NCI-H524 treated with DMSO at 0.1 percent for 48 hours (cell line): Measurements from ENCODE around the gene ZNRF3.
A peak's percentile ranks its signal among the peaks of the same experiment; 100 is the strongest.
"Not testable (repeated sequence)": the region's sequence is repeated elsewhere in the genome, so short reads cannot be mapped to it uniquely, and the experiment has no call there.

Experiments
- DNase-seq: peaks from one replicate; lab custom pipeline; 2025; lab: John Stamatoyannopoulos, UW

Gene ZNRF3

DNA sequence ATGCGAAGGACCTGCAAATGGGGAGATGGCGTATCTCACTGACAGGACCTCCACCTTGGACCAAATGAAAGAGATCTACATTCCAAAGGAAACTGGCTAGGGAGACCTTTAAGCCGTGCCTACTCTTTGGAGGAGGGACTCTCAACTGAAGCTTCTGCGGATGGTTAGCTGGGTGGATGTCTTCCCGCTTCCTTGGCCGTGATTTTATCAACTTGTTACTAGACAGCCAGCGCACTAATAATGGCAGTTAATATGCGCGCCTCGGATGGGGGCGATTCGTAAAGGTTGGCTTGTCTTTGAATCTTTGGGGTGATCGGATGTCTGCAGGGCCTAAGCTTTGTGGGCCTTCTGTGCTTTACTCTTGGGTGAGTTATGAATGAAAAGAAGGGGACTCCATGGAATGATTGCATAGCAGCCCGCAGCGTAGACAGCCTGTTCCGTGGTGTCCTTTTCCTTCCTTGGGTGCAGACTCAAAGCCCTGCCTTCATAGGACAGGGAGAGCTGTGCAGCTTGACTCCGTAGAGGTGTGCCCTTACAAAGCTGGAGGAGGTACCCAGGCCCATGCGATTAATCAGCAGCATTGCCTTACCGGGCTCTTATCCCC lies 1.5 kb downstream of the ZNRF3 start:
- no peak for DNase-seq

DNA sequence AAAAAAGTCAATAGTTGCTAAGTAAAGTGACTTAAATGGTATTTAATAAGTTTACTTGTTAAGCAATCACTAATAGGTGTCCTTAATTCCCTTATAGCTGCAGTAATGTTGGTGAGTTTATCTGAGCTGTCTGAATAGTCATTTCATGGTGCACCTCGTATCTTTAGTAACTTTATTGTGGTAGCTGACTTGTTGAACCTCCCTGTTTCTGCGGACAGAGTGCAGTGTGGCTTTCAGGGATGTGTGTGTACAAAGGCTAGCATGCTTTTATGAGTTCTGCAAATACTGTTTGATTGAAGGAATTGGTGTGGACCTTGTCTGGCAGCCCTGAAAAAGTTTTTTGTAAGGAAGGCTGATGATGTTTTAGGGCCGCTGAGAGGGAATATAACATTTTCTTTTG lies 2.6 kb downstream of the ZNRF3 start:
- no peak for DNase-seq

DNA sequence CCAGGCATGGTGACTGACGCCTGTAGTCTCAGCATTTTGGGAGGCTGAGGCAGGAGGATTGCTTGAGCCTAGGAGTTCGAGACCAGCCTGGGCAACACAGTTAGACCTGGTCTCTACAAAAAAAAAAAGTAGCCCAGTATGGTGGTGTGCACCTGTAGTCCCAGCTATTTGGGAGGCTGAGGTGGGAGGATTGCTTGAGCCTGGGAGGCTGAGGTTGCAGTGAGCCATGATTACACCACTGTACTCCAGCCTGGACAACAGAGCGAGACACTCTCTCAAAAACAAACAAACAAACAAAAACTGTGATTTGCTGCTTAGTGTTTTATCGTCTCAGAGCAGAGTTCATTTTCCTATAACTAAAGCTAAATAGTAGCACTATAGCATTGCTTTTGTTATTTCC lies 3.3 kb downstream of the ZNRF3 start:
- not testable (repeated sequence) for DNase-seq

DNA sequence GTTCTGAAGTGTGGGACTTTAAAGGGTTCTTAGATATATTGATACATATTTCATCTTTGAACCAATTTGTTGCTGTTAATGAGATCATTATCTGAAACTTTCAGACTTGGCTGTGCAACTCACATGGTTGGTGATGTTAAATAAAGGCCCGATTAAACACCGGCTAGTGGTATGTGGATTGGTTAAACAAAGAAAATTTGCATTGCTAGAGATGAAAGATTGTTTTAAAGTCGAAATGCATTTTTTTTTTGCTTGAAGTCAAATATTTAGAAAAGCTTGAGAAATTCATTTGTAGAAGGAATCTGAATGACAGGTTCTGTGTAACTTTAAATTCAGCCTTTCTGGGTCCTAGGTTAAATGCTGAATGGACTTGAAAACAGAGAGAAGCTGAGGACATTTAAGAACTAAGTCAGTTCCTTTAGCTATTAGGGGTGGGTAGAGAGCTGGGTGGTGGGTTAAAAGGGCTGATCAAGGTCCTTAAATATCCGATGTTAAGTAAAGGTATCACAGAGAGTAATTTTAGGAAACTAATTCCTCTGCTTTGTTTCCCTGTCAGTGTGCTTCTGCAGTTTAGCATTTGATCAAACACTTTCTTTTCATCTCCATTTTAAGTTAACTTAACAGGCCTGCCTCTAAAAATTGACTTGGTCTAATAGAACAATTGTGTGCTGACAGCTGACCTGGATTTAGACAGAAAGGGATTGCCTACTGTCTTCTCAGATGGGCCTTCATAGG lies 4.5 kb downstream of the ZNRF3 start:
- DNase-seq, result no peak

DNA sequence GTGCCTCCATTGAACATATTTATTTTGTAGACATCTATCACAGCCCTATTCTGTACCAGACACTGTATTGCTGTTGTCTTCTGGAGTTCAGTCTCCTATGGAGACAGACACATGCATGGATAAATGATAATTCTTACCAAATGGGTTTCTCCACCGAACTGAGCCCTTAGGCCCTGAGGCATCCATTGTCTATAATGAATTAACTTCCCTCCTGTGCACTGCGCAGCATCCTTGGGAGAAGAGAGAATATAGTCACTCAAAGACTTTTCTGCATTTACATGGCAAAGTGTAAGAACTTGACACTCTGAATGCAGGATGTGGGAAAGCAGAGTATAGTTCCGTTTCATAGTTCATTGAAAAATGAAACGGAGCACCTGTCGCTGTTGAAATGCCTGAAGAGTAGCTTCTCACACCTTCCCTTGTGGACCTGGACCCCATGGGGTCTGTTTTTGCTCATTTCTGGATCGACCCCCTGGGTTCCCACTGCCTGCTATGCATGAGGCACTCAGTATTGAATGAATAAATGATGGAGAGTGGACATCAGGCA lies 6.2 kb downstream of the ZNRF3 start:
- no peak for DNase-seq

DNA sequence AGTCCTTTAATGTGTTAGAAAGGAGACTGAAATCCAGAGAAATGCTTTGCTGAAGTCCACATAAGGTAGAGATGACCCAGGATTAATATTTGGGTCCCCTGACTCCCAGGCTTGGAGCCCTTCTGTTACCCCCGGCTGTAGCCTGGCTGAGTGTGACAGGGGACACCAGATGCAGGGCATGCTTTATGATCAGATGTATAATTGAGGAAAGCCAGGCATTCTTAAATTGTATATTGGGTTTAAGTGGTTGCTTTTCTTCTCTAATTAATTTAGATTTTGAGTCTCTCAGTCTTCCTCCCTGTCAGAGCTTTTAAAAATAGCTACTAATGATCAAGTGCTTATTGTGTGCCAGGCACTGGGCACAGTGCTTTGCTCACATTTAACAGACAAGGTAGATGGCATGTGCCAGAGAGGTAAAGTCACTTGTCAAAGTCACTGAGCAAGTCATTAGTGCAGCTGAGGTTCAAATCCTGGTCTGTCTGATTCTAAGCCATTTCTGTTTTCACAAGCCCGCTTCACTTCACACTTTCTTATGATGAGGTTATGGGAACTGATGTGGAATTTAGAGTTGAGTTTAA lies 7.9 kb downstream of the ZNRF3 start:
- DNase-seq, result no peak

DNA sequence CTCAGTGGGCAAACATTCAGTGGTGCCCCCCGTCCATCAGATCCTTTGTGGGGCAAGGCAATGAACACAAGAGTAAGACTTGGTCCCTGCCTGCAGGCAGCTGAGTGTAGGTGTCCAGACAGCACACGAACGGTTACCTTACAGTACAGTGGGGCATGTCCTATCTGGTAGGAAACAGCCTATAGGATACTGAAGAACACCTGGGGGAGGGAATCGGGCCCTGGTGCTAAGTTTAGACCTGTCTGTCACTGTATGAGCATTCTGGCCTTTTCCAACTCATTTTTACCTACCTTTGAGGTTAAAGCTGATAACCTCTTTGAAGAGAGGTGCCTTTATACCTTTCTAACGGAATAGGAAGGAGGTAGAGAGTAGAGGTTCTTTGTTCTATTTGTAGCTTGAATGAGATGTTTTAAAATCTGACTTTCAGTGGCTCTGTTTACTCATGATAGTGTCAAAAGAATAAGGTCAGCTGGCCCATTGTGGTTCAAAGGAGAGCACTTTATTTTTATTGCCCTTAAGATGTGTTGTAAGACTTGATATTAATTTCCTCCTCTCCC lies 8.9 kb downstream of the ZNRF3 start:
- no peak for DNase-seq

DNA sequence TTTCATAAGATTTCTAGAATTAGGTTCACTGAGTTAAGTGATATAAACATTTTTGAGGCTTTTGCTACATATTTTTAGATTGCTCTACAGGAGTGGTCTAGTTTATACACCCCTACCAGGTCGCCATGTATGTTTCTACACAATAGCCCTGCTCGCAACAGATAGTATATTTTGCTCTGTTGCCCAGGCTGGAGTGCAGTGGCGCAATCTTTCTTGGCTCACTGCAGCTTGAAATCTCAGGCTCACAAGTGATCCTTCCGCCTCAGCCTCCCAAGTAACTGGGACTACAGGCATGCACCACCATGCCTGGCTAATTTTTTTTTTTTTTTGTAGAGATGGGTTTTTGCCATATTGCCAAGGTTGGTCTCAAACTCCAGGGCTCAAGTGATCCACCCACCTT lies 10.4 kb downstream of the ZNRF3 start:
- DNase-seq, result no peak

DNA sequence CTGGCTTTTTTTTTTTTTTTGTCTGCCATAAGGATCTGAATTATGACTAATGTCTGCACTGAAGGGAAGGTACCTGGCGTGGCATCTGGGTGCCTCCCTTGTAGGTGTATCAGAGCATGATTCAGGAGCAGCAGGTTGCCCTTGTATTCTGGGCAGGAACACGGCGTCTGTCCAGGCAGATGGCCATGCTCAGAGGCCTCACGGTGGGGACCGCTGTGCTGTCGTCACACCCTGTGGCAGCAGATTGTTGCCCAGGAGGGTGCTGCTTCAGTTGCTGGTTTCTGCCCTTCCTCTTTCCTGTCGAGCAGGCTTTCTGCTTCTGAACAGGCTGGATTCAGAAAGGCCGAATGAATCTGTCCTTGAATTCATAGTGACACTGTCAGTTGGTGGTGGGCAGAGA lies 11.0 kb downstream of the ZNRF3 start:
- DNase-seq, result peak; percentile 77

DNA sequence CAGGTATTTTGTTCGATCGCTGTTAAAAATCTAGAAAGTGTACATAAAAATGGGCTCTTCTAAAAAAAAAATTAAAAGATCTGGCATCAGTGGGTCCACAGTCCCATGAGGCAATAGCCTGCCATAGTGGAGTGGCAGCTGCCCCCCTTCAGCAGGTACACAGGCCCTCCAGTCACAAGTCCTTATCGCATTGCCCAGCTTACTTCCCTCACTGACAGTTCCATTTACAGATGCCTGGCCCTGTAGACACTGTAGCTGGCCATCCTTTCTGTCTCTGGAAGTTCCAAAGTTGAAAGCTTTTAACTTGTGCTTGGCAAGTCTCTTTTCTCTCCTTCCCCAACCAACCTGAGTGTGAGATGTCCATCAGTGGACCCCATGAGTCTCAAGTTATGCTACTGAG lies 11.4 kb downstream of the ZNRF3 start:
- DNase-seq, result no peak

DNA sequence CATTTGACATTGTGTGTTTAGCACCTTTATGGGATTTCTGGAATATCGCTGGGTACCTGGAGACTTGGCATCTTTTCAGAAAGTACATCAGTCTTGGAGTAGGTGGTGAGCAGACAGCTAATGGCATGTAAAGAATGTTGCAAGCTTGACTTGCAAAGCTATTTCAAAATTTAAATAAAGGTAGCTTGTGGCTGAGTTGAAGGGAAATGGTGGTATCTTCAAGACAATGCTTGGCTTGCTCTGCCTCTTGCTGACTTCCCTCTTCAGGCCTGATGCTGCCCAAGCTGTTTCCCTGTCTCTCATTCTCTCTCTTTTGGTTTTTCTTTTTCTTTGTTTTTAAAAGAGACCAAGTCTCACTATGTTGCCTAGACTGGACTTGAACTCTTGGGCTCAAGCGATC lies 13.2 kb downstream of the ZNRF3 start:
- no peak for DNase-seq

DNA sequence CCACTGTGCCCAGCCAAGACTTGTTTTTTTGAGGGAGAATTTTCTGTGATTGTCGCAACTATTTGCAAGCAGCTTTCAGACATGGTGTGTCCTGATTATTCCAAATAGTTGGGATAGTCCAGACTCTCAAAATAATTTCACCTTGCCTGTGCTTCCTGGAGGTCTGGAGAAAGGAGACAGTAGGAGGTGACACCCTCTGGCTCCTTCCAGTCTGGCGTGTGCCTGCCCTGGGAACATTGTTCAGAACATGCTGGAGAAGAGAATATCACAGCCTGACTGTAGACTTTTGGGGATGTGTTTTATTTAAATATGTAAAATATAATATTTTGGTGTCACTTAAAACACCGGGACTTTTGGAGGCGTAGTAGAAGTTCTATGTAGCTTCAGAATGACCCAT lies 14.9 kb downstream of the ZNRF3 start:
- DNase-seq, result no peak

DNA sequence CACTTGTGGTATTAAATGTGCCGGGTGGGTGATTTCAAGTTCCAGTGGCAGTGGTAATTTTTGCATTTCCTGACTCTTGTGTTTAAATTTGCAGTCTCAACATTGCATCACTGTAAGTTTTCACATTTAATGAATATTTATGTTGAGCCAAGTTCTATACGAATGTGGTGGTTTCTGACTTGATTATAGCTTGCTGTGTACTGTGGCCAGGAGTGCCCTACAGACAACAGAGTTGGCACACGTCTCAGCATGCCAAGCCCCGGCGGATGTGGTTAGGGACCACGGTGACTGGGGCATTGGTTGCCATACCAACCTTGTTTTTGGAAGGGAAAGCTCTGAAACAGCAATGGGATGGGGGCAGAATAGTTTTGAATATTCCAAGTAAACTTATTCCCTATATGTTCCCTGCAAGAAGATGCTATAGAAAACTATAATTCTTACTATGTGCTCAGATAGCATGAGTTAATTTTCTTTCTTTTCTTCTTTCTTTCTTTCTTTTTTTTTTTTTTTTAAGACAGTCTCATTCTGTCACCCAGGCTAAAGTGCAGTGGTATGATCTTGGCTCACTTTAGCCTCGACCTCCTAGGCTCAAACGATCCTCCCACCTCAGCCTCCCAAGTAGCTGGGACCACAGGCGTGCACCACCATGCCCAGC lies 16.0 kb downstream of the ZNRF3 start:
- DNase-seq, result no peak

DNA sequence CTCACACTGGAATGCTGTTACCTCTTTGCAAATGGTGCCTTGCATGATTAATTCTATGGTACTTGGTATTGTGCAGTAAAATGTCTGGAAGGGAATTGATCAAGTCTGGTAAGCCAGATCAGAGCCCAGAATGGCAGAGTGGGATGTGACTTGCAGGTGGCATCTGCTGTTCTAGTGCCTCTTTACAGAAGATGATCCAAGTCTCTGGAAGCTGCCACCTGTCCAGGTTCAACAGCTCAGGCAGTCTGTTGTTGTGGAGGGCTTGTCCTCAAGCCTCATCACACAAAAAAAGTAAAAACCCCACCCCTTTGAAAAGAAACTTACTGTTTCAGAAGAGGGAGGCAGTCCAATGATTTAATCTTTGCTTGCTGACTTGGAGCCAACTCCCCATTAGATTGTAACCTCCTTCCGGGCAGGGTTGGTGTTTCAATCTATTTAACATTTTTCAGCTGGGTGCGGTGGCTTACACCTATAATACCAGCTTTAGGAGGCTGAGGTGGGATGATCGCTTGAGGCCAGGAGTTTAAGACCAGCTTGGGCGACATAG lies 17.1 kb downstream of the ZNRF3 start:
- DNase-seq, result peak; percentile 39

DNA sequence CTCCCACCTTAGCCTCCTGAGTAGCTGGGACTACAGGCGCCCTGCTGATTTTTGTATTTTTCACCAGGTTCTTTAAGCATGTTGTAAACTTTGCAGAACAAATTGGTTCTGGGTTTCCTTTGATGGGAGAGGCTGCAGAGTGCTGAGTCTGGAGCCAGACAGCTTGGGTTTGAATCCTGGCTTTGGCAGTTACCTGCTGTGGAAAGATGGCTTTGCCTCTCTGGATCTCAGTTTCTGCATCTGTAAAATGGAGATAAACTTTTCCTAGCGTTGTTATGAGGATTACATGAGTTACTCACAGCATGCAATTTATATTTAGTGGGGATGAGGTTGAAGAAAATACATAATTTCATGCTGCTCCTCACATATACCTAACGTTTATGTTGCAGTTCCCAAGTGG lies 19.1 kb downstream of the ZNRF3 start:
- no peak for DNase-seq

DNA sequence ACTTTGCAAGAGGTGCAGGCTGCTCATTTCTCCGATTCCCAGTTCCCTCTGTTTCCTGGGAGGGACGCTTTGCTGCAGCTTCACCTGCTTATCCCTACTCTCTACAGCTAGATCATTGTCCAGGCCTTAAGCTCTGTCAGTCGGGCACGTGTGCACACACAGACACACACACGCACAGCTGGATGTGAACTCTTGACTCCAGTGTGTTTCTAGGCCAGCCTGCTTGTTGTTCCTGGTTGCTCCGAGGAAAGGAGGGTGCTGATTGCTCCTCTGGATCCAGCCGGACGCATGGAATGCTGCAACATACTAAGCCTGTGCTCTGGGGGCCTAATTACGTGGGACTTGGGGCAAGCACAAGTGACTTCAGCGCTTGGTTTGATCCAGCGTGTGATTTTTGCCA lies 19.7 kb downstream of the ZNRF3 start:
- DNase-seq, result no peak

DNA sequence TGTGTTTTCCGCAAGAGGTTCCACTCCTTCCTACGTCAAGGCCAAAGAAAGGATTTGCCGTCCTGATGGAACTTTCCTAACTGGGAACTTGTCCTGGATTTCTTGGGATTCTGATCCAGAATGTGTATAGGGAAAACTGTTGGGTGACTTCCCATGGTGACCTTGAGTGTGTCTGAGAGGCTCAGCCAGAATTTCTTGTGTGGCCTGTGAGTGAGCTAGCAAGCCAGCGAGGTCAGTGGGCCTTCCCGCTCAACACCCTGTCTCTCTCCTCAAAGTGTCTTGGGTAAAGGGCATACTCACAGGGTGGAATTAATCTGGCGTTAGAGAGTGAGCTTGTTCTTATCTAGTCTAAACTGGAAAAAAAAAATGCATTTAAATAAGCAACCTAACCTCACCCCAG lies 20.4 kb downstream of the ZNRF3 start:
- no peak for DNase-seq

DNA sequence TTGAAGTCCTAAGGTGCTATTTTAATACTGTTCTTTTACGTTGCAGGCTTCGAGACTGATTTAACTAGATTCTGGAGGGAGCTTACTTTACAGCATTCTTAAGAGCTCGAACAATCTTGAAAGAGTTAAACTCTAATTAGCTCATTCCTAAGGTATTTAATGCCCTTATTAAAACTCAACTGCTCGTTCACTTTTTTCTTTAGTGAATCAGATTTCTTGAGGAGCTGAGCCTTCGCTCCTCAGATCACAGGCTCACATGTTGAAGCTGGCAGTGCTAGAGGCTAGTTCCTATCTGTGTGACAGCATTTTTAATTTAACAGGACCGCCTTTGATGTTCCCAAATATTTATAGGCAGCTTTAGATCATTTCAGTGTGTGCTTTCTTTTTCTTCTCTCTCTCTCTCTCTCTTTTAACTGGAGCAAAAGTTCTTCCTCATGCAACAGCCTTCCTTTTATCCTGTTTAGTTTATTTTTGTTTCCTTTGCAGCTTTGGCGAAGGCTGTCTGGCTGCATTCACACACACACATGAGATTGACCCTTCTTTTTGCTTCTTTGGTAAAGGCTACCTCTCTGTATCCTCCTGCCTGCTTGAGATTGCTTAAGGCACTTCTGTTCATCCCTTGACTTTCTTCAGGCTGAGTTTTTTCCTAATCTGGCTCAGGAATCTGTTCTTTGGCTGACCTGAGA lies 21.0 kb downstream of the ZNRF3 start:
- no peak for DNase-seq

DNA sequence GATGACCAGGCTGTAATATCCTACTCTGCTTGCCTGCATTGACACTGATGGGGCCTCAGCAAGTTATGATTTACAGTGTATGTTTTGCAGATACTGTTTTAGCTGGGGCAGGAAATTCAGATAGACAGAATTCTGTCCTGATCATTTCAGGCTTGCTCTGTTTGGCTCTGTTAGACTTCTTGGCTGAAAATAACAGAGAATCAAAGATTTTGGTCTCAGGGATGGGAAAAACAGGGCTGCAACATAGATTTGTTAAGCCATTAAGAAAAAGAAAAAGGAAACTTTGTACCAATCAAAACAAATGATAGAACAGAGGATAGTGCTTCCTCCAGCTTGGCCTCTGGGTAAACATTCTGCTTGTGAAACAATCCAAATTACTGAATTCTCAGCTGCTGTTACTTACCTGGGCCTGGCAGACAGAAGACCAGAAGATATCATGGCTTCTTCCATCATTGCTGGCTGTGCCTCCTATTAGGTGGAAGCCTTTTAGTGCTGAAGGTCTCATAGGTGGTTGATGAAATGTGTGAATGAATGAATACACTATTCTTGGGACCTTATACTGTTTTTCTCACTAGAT lies 22.0 kb downstream of the ZNRF3 start:
- no peak for DNase-seq

DNA sequence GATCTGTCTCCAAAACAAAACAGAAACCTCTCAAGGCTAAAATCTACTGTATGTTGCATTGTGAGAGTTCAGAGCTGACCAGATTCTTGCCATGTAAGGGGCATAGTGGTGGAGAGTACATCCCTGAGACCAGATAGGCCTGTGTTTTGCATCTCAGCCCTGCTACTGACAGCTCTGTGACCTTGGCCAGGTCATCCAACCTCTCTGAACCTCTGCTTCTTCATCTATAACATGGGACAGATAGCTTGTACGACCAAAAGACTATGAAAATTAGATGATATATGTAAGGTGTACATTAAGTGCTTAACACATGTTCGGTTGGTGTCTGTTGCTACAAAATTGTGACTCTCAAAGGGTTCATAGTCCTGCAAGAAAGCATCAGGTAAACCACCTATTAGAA lies 22.9 kb downstream of the ZNRF3 start:
- no peak for DNase-seq

DNA sequence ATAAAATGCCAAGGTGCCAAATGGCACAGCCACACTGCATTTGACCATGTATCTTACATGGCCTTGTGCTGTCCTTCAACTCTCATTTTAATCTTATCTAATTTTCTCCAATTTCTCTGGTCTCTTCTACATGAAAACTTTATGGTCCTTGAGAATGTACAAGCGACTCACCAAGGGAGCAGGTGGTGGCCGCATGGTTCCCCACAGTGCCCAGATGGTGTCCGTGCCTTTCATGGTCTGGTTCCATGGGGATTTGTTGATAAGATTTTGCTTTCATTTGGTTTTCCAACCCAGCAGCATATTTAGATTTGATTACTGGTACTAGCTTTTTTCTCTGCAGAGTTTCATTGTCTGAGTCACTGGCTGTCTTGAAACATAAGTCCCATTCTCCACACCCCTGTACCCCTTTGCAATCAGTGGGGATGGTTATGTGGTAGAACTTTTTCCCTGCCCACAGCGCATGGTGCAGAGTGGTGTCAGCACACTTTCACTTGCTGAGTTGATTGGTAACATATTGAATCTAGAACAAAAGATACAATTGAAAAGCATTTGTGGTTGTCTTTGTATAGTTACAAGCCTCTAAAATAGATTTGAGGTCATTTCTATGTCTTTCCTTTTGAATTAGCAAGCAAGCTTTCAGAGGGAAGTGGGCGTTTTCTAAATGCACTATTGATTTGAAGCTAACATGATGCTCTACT lies 24.1 kb downstream of the ZNRF3 start:
- peak; percentile 48 for DNase-seq
